HepG2 (cell line): ENCODE results near the gene PEMT. TPM values are rescaled to one million over a fixed set of nuclear protein-coding genes. Genes with fewer than 3 reads are reported as not detected.

Source experiments
- DNMT1 ChIP-seq: sonication (generic); formaldehyde crosslinking; IDR thresholded peaks from 2 replicates; pipeline ENCODE4 v1.5.1; 2020; ENCODE audit warnings: mild to moderate bottlenecking, missing genetic modification reagents
- EEA1 ChIP-seq: sonication (generic); formaldehyde crosslinking; IDR thresholded peaks from 2 replicates; pipeline ENCODE4 v1.5.1; 2020; ENCODE audit warnings: mild to moderate bottlenecking, missing genetic modification reagents, borderline replicate concordance
- FOXC1 ChIP-seq: sonication (generic); formaldehyde crosslinking; IDR thresholded peaks from 2 replicates; pipeline ENCODE4 v1.8.0; 2022; ENCODE audit warnings: mild to moderate bottlenecking, missing genetic modification reagents, borderline replicate concordance
- GABPB1 ChIP-seq: IDR thresholded peaks from 2 replicates; pipeline ENCODE4 v1.6.1; 2016; ENCODE audit warnings: mild to moderate bottlenecking, missing genetic modification reagents, moderate library complexity, missing compliant biosample characterization
- GLI4 ChIP-seq: sonication (generic); formaldehyde crosslinking; IDR thresholded peaks from 2 replicates; pipeline ENCODE4 v1.5.1; 2020; ENCODE audit warnings: missing genetic modification reagents, mild to moderate bottlenecking, moderate library complexity, borderline replicate concordance
- HDAC2 ChIP-seq: sonication (generic); formaldehyde crosslinking; IDR thresholded peaks from 2 replicates; pipeline ENCODE4 v1.4.0; 2020; ENCODE audit warnings: missing genetic modification reagents
- IRF2 ChIP-seq: IDR thresholded peaks from 2 replicates; pipeline ENCODE4 v1.6.1; 2018; ENCODE audit warnings: missing genetic modification reagents, missing compliant biosample characterization
- JARID2 ChIP-seq: sonication (generic); formaldehyde crosslinking; IDR thresholded peaks from 2 replicates; pipeline ENCODE4 v1.8.1; 2023; ENCODE audit warnings: missing genetic modification reagents, inconsistent platforms; ENCODE audit not compliant: insufficient replicate concordance
- MAX ChIP-seq: IDR thresholded peaks from 2 replicates; pipeline ENCODE4 v1.6.1; 2012; ENCODE audit warnings: inconsistent platforms
- NPAS2 ChIP-seq: sonication (generic); formaldehyde crosslinking; IDR thresholded peaks from 2 replicates; pipeline ENCODE4 v1.8.0; 2022; ENCODE audit warnings: mild to moderate bottlenecking, missing genetic modification reagents, borderline replicate concordance
- XRCC5 ChIP-seq: fragments of 200-400 bp; formaldehyde crosslinking; optimal IDR thresholded peaks from 2 replicates; pipeline ENCODE3; 2017; ENCODE audit warnings: mild to moderate bottlenecking, low read length
- ZBTB33 ChIP-seq: sonication (generic); formaldehyde crosslinking; IDR thresholded peaks from 2 replicates; pipeline ENCODE4 v1.4.0; 2020; ENCODE audit warnings: missing genetic modification reagents
- ZFY ChIP-seq: sonication (generic); formaldehyde crosslinking; IDR thresholded peaks from 2 replicates; pipeline ENCODE4 v1.4.0; 2020; ENCODE audit warnings: missing genetic modification reagents
- ZNF782 ChIP-seq: sonication (generic); formaldehyde crosslinking; IDR thresholded peaks from 2 replicates; pipeline ENCODE4 v1.4.0; 2020; ENCODE audit warnings: missing genetic modification reagents, mild to moderate bottlenecking, borderline replicate concordance
- ZSCAN12 ChIP-seq: sonication (generic); formaldehyde crosslinking; IDR thresholded peaks from 2 replicates; pipeline ENCODE4 v1.9.0; 2021; ENCODE audit warnings: mild to moderate bottlenecking, missing genetic modification reagents
- polyA plus RNA-seq, 8 experiments: library from polyadenylated mRNA; depleted of rRNA in 3 of 8; stranded (reverse) in 7 of 8; unstranded in 1 of 8; fragments of >200 nt; fragmentation: Illumina TruSeq in 4 of 8; extraction: Trizol in 4 of 8; gene quantifications; 2 replicates each; pipeline versions ENCODE4 v1.2.1 to v1.2.3, GENCODE V29; 2011 to 2016; ENCODE audit warnings: low read depth in 4 of 8, missing spikeins in 1 of 8, mixed read lengths in 1 of 8; ENCODE audit not compliant: insufficient read depth in 1 of 8
- total RNA-seq, 5 experiments: library from RNA; depleted of rRNA; stranded (reverse); fragments of >200 nt; fragmentation: Illumina TruSeq; extraction: Trizol; gene quantifications; 2 replicates each; pipeline ENCODE4 v1.2.3, GENCODE V29; 2016; ENCODE audit warnings: low read depth in 1 of 5
- TF ChIP-seq, protein P1 (sequence below): sonication (generic); formaldehyde crosslinking; IDR thresholded peaks from 2 replicates; pipeline ENCODE4 v1.5.1; 2020; ENCODE audit warnings: mild to moderate bottlenecking, missing genetic modification reagents, moderate library complexity
- TF ChIP-seq, protein P2 (sequence below): sonication (generic); formaldehyde crosslinking; IDR thresholded peaks from 2 replicates; pipeline ENCODE4 v1.8.0; 2022; ENCODE audit warnings: missing genetic modification reagents, mild to moderate bottlenecking, borderline replicate concordance
- TF ChIP-seq, protein P3 (sequence below): sonication (generic); formaldehyde crosslinking; IDR thresholded peaks from 2 replicates; pipeline ENCODE4 v1.4.0; 2020; ENCODE audit warnings: missing genetic modification reagents, mild to moderate bottlenecking, borderline replicate concordance

PEMT gene
- total and polyA plus RNA-seq, 2 of the 13 experiments (the other 11 are each of a cell fraction or from before 2014, with no cell fraction given) = 31.7 to 43.6 TPM

- TF ChIP-seq ZFY (CRISPR knock-in tag) (peak; percentile 54), GLI4 (CRISPR knock-in tag) (no peak), JARID2 (CRISPR knock-in tag) (no peak), GABPB1 (peak; percentile 41; the same call in 1 of the 2 replicates), ZBTB33 (CRISPR knock-in tag) (peak; percentile 88), MAX (peak; percentile 43; the same call in 1 of the 2 replicates), ZNF782 (CRISPR knock-in tag) (0 out of 2 replicates have a peak, but pooled peaks have one; percentile 35), IRF2 (0 out of 2 replicates have a peak, but pooled peaks have one; percentile 56), EEA1 (CRISPR knock-in tag) (0 out of 2 replicates have a peak, but pooled peaks have one; percentile 23), FOXC1 (no peak), DNMT1 (CRISPR knock-in tag) (0 out of 2 replicates have a peak, but pooled peaks have one; percentile 83), HDAC2 (peak; percentile 34; the same call in 1 of the 2 replicates), XRCC5 (peak; percentile 88), NPAS2 (CRISPR knock-in tag) (no peak), ZSCAN12 (CRISPR knock-in tag) (no peak)
- TF ChIP-seq, protein P1, sequence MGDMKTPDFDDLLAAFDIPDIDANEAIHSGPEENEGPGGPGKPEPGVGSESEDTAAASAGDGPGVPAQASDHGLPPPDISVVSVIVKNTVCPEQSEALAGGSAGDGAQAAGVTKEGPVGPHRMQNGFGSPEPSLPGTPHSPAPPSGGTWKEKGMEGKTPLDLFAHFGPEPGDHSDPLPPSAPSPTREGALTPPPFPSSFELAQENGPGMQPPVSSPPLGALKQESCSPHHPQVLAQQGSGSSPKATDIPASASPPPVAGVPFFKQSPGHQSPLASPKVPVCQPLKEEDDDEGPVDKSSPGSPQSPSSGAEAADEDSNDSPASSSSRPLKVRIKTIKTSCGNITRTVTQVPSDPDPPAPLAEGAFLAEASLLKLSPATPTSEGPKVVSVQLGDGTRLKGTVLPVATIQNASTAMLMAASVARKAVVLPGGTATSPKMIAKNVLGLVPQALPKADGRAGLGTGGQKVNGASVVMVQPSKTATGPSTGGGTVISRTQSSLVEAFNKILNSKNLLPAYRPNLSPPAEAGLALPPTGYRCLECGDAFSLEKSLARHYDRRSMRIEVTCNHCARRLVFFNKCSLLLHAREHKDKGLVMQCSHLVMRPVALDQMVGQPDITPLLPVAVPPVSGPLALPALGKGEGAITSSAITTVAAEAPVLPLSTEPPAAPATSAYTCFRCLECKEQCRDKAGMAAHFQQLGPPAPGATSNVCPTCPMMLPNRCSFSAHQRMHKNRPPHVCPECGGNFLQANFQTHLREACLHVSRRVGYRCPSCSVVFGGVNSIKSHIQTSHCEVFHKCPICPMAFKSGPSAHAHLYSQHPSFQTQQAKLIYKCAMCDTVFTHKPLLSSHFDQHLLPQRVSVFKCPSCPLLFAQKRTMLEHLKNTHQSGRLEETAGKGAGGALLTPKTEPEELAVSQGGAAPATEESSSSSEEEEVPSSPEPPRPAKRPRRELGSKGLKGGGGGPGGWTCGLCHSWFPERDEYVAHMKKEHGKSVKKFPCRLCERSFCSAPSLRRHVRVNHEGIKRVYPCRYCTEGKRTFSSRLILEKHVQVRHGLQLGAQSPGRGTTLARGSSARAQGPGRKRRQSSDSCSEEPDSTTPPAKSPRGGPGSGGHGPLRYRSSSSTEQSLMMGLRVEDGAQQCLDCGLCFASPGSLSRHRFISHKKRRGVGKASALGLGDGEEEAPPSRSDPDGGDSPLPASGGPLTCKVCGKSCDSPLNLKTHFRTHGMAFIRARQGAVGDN (CRISPR knock-in tag) = peak; percentile 82
- TF ChIP-seq, protein P2, sequence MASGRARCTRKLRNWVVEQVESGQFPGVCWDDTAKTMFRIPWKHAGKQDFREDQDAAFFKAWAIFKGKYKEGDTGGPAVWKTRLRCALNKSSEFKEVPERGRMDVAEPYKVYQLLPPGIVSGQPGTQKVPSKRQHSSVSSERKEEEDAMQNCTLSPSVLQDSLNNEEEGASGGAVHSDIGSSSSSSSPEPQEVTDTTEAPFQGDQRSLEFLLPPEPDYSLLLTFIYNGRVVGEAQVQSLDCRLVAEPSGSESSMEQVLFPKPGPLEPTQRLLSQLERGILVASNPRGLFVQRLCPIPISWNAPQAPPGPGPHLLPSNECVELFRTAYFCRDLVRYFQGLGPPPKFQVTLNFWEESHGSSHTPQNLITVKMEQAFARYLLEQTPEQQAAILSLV (CRISPR knock-in tag) = 0 out of 2 replicates have a peak, but pooled peaks have one; percentile 67
- TF ChIP-seq, protein P3, sequence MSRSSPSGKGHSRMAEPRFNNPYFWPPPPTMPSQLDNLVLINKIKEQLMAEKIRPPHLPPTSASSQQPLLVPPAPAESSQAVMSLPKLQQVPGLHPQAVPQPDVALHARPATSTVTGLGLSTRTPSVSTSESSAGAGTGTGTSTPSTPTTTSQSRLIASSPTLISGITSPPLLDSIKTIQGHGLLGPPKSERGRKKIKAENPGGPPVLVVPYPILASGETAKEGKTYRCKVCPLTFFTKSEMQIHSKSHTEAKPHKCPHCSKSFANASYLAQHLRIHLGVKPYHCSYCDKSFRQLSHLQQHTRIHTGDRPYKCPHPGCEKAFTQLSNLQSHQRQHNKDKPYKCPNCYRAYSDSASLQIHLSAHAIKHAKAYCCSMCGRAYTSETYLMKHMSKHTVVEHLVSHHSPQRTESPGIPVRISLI (CRISPR knock-in tag) = no peak; the same call in 1 of the 2 replicates
These were observed 22.7 kb downstream of the PEMT start (continued) for GRCh38 chr17:17568772-17569195.
